Amniotic epithelial cell (primary cell): ENCODE measurements around the gene UBE2E2.

Experiments used
- DNase-seq: peaks from one replicate; pipeline ENCODE4 v3.0.0-alpha.2; 2010; ENCODE audit warnings: low read depth

UBE2E2 gene

GRCh38 chr3:23276913-23277658 is 74.0 kb downstream of the UBE2E2 start:
- no peak for DNase-seq

GRCh38 chr3:23277688-23278087 is 74.6 kb downstream of the UBE2E2 start:
- DNase-seq: no peak

- no peak for DNase-seq
Measured at GRCh38 chr3:23283625-23284024, 80.5 kb downstream of the UBE2E2 start.

- DNase-seq: peak; percentile 44
Measured at GRCh38 chr3:23288286-23288685, 85.2 kb downstream of the UBE2E2 start.

GRCh38 chr3:23288715-23289114 is 85.6 kb downstream of the UBE2E2 start:
- DNase-seq: no peak

- DNase-seq: no peak
Measured at GRCh38 chr3:23292432-23292831, 89.3 kb downstream of the UBE2E2 start.

- DNase-seq: no peak
Measured at GRCh38 chr3:23294770-23295387, 91.8 kb downstream of the UBE2E2 start.

- no peak for DNase-seq
Measured at GRCh38 chr3:23301819-23302218, 98.7 kb downstream of the UBE2E2 start.

- DNase-seq: peak; percentile 32
Measured at GRCh38 chr3:23302271-23302670, 99.1 kb downstream of the UBE2E2 start.

GRCh38 chr3:23303601-23304217 is 100.6 kb downstream of the UBE2E2 start:
- no peak for DNase-seq

- peak; percentile 33 for DNase-seq
Measured at GRCh38 chr3:23304424-23304823, 101.3 kb downstream of the UBE2E2 start.

GRCh38 chr3:23308986-23309625 is 106.0 kb downstream of the UBE2E2 start:
- DNase-seq: no peak

GRCh38 chr3:23312866-23313265 is 109.7 kb downstream of the UBE2E2 start:
- DNase-seq: peak; percentile 37

- DNase-seq: peak; percentile 10
Measured at GRCh38 chr3:23314981-23315762, 112.0 kb downstream of the UBE2E2 start.

- no peak for DNase-seq
Measured at GRCh38 chr3:23316924-23317323, 113.8 kb downstream of the UBE2E2 start.

GRCh38 chr3:23319366-23320312 is 116.5 kb downstream of the UBE2E2 start:
- no peak for DNase-seq

- DNase-seq: no peak
Measured at GRCh38 chr3:23320586-23321570, 117.8 kb downstream of the UBE2E2 start.

GRCh38 chr3:23324745-23325144 is 121.6 kb downstream of the UBE2E2 start:
- peak; percentile 47 for DNase-seq

GRCh38 chr3:23325466-23326065 is 122.4 kb downstream of the UBE2E2 start:
- DNase-seq: no peak
